Endodermal cell (in vitro differentiated cells): Measurements from ENCODE around the gene AICDA. TPM values are rescaled to one million over a fixed set of nuclear protein-coding genes. Genes with fewer than 3 reads are reported as not detected.

Experiments
- DNase-seq: peaks from one replicate; pipeline ENCODE4 v3.0.0-alpha.2; 2017
- H3K27ac ChIP-seq: 2 replicates; pipeline ENCODE4 v1.5.1; 2013; ENCODE audit warnings: mild to moderate bottlenecking, low read depth, low read length, moderate library complexity
- H3K27me3 ChIP-seq: 2 replicates; pipeline ENCODE4 v1.6.1; 2013; ENCODE audit warnings: mild to moderate bottlenecking, low read length, moderate library complexity; ENCODE audit not compliant: insufficient read depth, control insufficient read depth, poor library complexity, severe bottlenecking
- H3K36me3 ChIP-seq: 2 replicates; pipeline ENCODE4 v1.7.0; 2013; ENCODE audit warnings: mild to moderate bottlenecking, low read length, moderate library complexity; ENCODE audit not compliant: control insufficient read depth, insufficient read depth
- H3K4me1 ChIP-seq: one replicate; pipeline ENCODE4 v1.7.0; 2013; ENCODE audit warnings: low read length; ENCODE audit not compliant: control insufficient read depth, insufficient read depth
- H3K4me3 ChIP-seq: 2 replicates; pipeline ENCODE4 v1.5.1; 2013; ENCODE audit warnings: mild to moderate bottlenecking, low read length, moderate library complexity
- H3K9ac ChIP-seq: 2 replicates; pipeline ENCODE4 v1.6.1; 2013; ENCODE audit warnings: mild to moderate bottlenecking, low read length, moderate library complexity; ENCODE audit not compliant: poor library complexity, severe bottlenecking; ENCODE audit errors: extremely low read depth
- H3K9me3 ChIP-seq: 2 replicates; pipeline ENCODE4 v1.6.1; 2013; ENCODE audit warnings: mild to moderate bottlenecking, low read length, moderate library complexity; ENCODE audit not compliant: control insufficient read depth
- H3K27ac Mint-ChIP-seq: 2 replicates; pipeline ENCODE4 v1.8.0; 2020; ENCODE audit warnings: mixed read lengths
- H3K27me3 Mint-ChIP-seq: 2 replicates; pipeline ENCODE4 v1.8.0; 2021; ENCODE audit warnings: mild to moderate bottlenecking, mixed read lengths; ENCODE audit not compliant: insufficient read depth
- H3K36me3 Mint-ChIP-seq: 2 replicates; pipeline ENCODE4 v1.8.0; 2020; ENCODE audit warnings: low read depth, mixed read lengths
- H3K4me1 Mint-ChIP-seq: 2 replicates; pipeline ENCODE4 v1.8.0; 2020; ENCODE audit warnings: mixed read lengths
- H3K4me3 Mint-ChIP-seq: 2 replicates; pipeline ENCODE4 v1.8.0; 2020; ENCODE audit warnings: mild to moderate bottlenecking, moderate library complexity, mixed read lengths
- H3K9me3 Mint-ChIP-seq: 2 replicates; pipeline ENCODE4 v1.8.0; 2020; ENCODE audit warnings: mild to moderate bottlenecking, mixed read lengths
- WGBS, 2 experiments: methylation state at CpG; one replicate each; pipeline versions ENCODE4 v1.1.5 to v1.1.7; 2013; ENCODE audit warnings: missing lambda C conversion rate in 2 of 2, mixed read lengths in 1 of 2; ENCODE audit not compliant: insufficient coverage in 1 of 2, insufficient read length in 1 of 2; 5-methylcytosine and 5-hydroxymethylcytosine counted together
- total RNA-seq, 2 donors: library from RNA; stranded (reverse); fragmentation: NEBNext Ultra II Directional in 1 of 2; extraction: Animal tissue kit (Norgen Biotek cat#: 25700) in 1 of 2; gene quantifications; 2 replicates in 1 of 2; 3 replicates in 1 of 2; pipeline ENCODE4 v1.2.1, GENCODE V29; 2021
- TF ChIP-seq, protein P1 (sequence below): fragments of 200-600 bp; sonication (generic); conservative IDR thresholded peaks from 2 replicates; pipeline ENCODE4 v1.5.0; 2021; ENCODE audit warnings: antibody characterized with exemption, mild to moderate bottlenecking

The AICDA gene
- total RNA-seq, 2 donors from 2014 or later, result not detected

DNA sequence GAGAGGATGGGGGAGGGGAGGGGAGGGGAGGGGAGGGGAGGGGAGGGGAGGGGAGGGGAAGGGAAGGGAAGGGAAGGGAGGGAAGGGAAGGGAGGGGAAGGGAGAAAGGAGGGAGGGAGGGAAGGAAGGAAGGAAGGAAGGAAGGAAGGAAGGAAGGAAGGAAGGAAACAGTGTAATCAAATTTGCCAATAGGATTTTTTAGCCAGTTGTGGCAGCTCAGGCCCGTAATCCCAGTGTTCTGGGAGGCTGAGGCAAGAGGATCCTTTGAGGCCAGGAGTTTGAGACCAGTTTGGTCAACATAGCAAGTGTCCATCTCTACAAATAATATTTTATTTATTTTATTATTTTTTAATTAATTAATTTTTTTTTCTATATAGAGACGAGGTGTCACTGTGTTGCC is 19.4 kb downstream of the AICDA start:
- Mint-ChIP-seq H3K4me3 (no peak overlapping the region), H3K9me3 (no peaks in the 10 kb centered on the region), H3K27me3 (no peaks in the 10 kb centered on the region), H3K36me3 (no peaks in the 10 kb centered on the region), H3K27ac (no peak overlapping the region), H3K4me1 (peaks cover 40% of the 10 kb centered on the region)
- H3K27me3 ChIP-seq, result no peaks in the 10 kb centered on the region
- TF ChIP-seq, protein P1, sequence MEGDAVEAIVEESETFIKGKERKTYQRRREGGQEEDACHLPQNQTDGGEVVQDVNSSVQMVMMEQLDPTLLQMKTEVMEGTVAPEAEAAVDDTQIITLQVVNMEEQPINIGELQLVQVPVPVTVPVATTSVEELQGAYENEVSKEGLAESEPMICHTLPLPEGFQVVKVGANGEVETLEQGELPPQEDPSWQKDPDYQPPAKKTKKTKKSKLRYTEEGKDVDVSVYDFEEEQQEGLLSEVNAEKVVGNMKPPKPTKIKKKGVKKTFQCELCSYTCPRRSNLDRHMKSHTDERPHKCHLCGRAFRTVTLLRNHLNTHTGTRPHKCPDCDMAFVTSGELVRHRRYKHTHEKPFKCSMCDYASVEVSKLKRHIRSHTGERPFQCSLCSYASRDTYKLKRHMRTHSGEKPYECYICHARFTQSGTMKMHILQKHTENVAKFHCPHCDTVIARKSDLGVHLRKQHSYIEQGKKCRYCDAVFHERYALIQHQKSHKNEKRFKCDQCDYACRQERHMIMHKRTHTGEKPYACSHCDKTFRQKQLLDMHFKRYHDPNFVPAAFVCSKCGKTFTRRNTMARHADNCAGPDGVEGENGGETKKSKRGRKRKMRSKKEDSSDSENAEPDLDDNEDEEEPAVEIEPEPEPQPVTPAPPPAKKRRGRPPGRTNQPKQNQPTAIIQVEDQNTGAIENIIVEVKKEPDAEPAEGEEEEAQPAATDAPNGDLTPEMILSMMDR, result no peak
- H3K36me3 ChIP-seq, result no peaks in the 10 kb centered on the region
- DNase-seq, result no peak
- no peaks in the 10 kb centered on the region for H3K9me3 ChIP-seq
- no peak overlapping the region for H3K4me3 ChIP-seq
- 93% methylated on average over 2 of the region's 2 CpGs; no CpG with 5 or more reads in 1 of the 2 experiments for WGBS, 2 experiments
- H3K4me1 ChIP-seq, result peaks cover 3% of the 10 kb centered on the region
- no peak overlapping the region for H3K9ac ChIP-seq
- H3K27ac ChIP-seq, result no peak overlapping the region

DNA sequence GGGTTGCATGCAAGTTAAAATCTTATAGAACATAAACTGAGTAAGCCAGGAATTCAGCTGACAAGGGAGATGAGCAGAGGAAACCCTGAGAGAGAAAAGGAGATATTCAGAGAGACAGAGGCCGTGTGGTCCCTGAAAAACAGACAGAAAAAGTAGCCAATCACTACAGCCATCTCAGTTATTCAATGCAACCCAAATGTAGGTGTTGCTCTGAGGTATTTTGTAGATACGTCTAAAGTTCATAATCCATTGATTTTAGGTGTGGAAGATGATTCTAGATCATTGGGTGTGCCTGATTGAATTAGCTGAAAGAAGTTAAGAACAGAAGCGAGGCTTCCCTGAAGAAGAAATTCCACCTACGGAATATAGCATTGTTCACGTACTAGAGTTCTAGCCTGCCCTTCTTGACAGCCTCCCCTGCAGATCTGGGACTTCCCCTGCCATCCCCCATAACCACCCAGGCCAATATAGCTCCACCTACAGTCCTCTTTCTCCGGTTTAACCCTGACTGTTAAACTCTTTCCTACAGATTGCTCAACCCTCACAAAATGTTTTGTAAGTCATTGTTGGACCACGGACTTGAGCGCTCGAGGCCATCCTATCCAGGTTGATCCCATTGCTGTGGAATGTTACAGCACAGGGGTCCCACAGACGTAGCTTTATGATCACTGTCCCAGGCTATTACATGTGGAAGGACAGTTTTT is 21.7 kb downstream of the AICDA start:
- peak; percentile 54 for DNase-seq
- Histone ChIP-seq H3K9me3 (no peaks in the 10 kb centered on the region), H3K27ac (no peak overlapping the region), H3K27me3 (no peaks in the 10 kb centered on the region), H3K4me3 (no peak overlapping the region), H3K36me3 (no peaks in the 10 kb centered on the region), H3K4me1 (peaks cover 4% of the 10 kb centered on the region), H3K9ac (no peak overlapping the region)
- 86 to 92% methylated on average over 7 to 10 of the region's 10 CpGs for WGBS, 2 experiments
- Mint-ChIP-seq H3K27me3 (no peaks in the 10 kb centered on the region), H3K9me3 (no peaks in the 10 kb centered on the region), H3K27ac (peak overlapping the region; percentile 8), H3K4me1 (peaks cover 42% of the 10 kb centered on the region), H3K4me3 (no peak overlapping the region), H3K36me3 (no peaks in the 10 kb centered on the region)
- TF ChIP-seq, protein P1, result peak; percentile 58

DNA sequence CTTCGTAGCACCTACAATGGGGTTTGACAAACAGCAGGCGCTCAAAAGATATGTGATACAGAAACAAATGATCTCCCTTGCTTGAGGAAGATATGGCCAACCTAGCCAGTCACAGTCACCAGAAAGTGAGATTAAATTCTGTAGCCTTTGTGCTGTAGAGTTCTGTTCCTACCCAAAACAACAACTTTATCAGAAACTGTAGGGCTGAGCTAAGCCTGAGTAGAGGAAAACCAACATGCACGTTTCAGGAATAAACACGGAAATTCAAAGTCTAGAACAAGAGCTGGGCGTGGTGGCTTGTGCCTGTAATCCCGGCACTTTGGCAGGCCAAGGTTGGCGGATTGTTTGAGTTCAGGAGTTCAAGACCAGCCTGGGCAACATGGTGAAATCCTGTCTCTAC is 23.0 kb downstream of the AICDA start:
- Mint-ChIP-seq H3K4me3 (no peak overlapping the region), H3K36me3 (no peaks in the 10 kb centered on the region), H3K9me3 (peaks cover 2% of the 10 kb centered on the region), H3K27ac (peak overlapping the region; percentile 38), H3K27me3 (no peaks in the 10 kb centered on the region), H3K4me1 (peaks cover 42% of the 10 kb centered on the region)
- no peaks in the 10 kb centered on the region for H3K27me3 ChIP-seq
- H3K27ac ChIP-seq, result no peak overlapping the region
- H3K4me3 ChIP-seq, result no peak overlapping the region
- H3K9me3 ChIP-seq, result no peaks in the 10 kb centered on the region
- peak; percentile 53 for DNase-seq
- no peak overlapping the region for H3K9ac ChIP-seq
- TF ChIP-seq, protein P1, result no peak
- 69 to 86% methylated on average over 7 of the region's 7 CpGs for WGBS, 2 experiments
- H3K4me1 ChIP-seq, result peaks cover 4% of the 10 kb centered on the region
- H3K36me3 ChIP-seq, result no peaks in the 10 kb centered on the region
